Epithelial cell of proximal tubule (primary cell): ENCODE results near the gene CTNND2. TPM values are rescaled to one million over a fixed set of nuclear protein-coding genes. Genes with fewer than 3 reads are reported as not detected.

Experiments used
- DNase-seq: peaks from one replicate; pipeline ENCODE4 v3.0.0-alpha.2; 2011; ENCODE audit warnings: low read depth
- H3K4me3 ChIP-seq: 2 replicates; pipeline ENCODE4 v1.5.1; 2011; ENCODE audit warnings: low read depth, mild to moderate bottlenecking, low read length
- total RNA-seq: library from RNA; depleted of rRNA; stranded (reverse); fragments of >200 nt; gene quantifications from 2 replicates; pipeline ENCODE4 v1.2.3, GENCODE V29; 2015
- TF ChIP-seq, protein P1 (sequence below): conservative IDR thresholded peaks from 2 replicates; pipeline ENCODE4 v1.5.1; 2012; ENCODE audit warnings: low read depth, mild to moderate bottlenecking, low read length

The CTNND2 gene
- total RNA-seq, 1 donor from 2014 or later = 0.12 TPM

DNA sequence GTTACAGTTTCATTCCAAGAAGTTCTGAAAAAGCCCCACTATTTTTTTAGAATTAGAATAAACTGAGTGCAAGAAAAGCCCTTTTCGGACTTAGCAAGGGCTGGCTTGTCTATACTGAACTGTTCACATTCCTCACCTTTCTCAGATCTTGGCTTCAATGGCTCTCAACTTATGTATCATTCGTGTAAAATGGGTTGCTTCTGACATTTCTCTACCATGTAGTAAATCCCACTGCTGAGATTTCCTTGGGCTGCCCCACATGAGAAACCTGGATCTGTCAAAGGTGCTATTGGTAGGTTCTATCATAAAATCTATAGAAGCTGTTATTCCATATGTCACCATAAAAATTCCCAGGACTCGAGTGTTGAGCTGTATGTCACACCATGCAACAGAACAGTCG, 454.3 kb downstream of the CTNND2 start:
- no peak overlapping the region for H3K4me3 ChIP-seq
- TF ChIP-seq, protein P1, sequence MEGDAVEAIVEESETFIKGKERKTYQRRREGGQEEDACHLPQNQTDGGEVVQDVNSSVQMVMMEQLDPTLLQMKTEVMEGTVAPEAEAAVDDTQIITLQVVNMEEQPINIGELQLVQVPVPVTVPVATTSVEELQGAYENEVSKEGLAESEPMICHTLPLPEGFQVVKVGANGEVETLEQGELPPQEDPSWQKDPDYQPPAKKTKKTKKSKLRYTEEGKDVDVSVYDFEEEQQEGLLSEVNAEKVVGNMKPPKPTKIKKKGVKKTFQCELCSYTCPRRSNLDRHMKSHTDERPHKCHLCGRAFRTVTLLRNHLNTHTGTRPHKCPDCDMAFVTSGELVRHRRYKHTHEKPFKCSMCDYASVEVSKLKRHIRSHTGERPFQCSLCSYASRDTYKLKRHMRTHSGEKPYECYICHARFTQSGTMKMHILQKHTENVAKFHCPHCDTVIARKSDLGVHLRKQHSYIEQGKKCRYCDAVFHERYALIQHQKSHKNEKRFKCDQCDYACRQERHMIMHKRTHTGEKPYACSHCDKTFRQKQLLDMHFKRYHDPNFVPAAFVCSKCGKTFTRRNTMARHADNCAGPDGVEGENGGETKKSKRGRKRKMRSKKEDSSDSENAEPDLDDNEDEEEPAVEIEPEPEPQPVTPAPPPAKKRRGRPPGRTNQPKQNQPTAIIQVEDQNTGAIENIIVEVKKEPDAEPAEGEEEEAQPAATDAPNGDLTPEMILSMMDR = no peak
- DNase-seq = no peak

DNA sequence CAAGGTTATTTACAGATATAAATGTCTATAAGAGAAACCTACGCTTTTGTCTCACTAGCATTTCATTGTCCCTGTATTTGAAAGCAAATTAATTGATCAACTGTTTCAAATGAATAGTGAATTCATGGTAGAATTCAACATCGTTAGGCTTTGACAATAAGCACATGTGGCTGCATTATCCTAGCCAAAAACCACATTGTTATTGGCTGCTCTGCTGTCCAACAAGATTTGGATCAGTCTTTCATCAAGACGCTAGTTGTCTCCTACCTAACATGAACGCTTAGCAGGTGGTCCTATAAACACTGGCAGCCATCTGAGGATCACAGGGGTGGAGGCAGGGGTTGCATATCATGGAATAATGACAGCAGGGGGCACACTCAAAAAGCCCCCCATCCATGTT, 455.0 kb downstream of the CTNND2 start:
- H3K4me3 ChIP-seq = no peak overlapping the region
- no peak for DNase-seq
- TF ChIP-seq, protein P1 = no peak

DNA sequence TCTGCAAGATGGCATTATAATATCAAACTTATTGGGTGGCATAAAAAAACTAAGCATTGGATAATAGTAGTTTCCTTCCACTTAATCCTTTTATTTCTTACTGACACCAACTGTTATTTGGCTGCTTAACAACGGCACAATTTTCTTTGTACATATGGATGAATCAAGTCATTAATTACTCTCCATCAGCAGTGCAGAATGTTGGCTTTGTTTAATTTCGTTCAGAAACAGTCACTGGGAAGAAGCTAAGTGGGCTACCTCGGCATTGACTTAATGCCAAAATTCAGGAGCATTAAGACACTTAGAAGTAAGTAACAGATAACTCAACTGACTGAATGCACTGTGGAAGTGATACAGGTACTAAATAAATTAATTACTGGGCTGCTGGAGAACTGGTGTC, 460.4 kb downstream of the CTNND2 start:
- DNase-seq = no peak
- TF ChIP-seq, protein P1 = no peak
- no peak overlapping the region for H3K4me3 ChIP-seq

DNA sequence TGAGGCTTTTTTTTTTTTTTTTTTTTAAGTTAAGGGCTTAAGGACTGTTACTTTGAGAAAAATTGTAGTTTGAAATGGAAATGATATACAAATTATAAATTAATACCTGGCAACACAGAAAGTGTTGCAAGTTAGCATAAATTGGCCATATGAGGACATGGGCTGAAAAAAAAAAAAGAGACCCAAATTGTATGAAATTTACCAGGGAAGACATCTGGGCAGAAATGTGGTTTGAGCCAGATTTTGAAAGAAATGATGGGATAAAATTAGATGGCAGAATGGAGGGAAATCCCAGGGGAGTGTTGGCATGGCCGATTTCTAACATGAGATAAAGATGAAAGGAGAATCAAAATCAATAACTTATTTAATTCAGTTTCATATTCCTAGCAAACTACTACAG, 472.1 kb downstream of the CTNND2 start:
- TF ChIP-seq, protein P1 = no peak
- no peak for DNase-seq
- no peak overlapping the region for H3K4me3 ChIP-seq

GRCh38 chr5:11429254-11429653, 475.0 kb downstream of the CTNND2 start:
- H3K4me3 ChIP-seq = no peak overlapping the region
- DNase-seq = no peak
- TF ChIP-seq, protein P1 = no peak

GRCh38 chr5:11427569-11427968, 476.7 kb downstream of the CTNND2 start:
- no peak for DNase-seq
- no peak overlapping the region for H3K4me3 ChIP-seq
- TF ChIP-seq, protein P1 = no peak

- TF ChIP-seq, protein P1 = no peak
- no peak overlapping the region for H3K4me3 ChIP-seq
- no peak for DNase-seq
Observed at GRCh38 chr5:11426442-11426841, 477.8 kb downstream of the CTNND2 start.
